SIG-M5 treated with dmso at 0.1 percent for 504 hours (cell line): ENCODE measurements around the gene RBMS1.

Source experiments
- DNase-seq: peaks from one replicate; lab custom pipeline; 2025; ENCODE audit not compliant: unreplicated experiment; lab: John Stamatoyannopoulos, UW

RBMS1 gene

GRCh38 chr2:160232905-160233475 is 260.6 kb downstream of the RBMS1 start:
- no peak for DNase-seq

DNA sequence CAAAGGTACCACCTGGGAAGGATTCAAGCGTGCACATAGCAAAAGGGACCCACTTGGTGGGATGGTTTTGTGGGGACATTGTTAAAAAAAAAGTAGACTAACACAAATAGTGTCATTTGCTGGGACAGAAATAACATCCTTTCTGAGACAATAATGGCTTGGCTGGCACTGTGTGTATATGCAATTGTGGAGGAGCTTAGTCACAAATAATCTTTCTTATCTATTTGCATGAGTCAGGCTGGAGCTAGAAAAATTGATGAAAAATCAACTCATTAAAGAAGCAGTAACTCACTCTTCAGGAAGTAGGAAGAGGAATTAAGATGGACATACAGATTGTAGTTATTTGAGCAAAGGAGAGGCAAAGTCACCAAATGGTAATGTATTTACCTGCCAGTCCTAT is 264.0 kb downstream of the RBMS1 start:
- peak; percentile 60 for DNase-seq

DNA sequence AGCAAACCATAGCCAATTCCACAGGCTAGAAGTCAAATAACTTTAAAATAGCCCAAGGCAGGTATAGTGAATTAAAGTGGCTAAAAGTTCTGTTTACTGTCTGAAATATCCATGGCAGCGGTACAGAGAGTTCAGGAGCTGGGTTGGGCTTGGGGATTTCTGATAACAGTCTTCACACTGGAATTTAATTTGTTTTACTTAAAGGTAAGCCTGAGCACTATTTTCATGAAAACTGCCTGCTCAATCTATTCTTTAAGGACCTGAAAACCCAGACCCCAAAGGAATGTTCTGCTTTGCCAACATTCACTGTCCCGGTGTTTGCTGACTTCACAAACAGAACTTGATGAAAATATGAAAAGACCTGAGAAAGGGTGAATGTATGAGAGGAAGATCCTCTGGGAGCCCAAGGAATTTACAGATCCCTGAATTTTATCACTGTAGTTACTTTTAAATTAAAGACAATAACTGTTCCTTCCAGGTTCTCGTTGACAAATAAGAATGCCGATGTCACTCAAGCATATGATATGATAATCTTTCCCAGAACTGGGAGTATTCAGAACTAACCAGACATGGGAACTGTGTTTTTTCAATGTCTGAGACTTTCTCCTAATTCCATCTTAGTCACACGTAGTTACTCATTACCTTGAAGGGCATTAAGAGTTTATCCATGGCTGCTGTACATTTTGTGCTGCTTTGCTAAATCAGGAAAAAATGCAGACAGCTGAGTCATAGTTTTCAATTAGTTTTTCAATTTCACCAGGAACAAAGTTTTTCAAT is 265.3 kb downstream of the RBMS1 start:
- peak; percentile 36 for DNase-seq

GRCh38 chr2:160227293-160227915 is 266.2 kb downstream of the RBMS1 start:
- DNase-seq, result peak; percentile 28

DNA sequence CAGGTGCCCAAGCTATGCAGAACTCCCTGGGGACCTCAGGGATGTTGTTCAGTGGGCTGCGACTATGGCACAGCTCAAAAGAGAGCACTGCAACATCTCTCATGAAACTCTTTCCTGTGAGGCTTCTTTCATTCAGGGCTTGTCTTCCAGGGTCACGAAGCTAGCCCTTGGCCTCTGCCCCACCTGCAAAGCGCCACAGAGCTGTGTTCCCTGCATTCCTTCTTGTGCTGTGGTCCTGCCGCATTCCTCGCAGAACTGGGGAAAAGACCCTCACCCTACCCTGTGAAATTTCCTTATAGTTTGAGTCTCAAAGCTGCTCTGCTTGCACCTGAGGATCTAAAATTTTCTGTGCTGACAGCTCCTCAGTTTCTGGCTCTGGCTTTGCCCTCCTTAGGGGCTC is 267.2 kb downstream of the RBMS1 start:
- DNase-seq, result no peak

DNA sequence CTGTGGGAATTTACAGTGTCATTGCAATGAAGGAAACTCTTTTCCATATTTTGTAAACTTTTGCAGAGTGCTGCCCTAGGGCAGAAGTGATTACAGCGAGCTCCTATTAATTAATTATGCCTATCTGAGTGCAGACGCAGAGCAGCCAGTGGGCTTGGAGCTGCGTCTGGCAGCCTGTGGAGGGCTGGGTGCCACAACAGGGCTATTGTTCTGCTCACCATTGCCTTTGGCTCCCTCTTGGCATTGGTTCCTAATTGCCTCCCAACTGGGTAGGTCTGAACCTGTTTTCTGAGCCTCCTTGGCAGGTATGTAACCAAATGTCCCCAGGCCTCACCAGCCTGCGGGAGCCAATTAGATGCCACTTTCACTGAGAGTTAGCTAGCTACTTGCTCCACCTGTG is 267.9 kb downstream of the RBMS1 start:
- DNase-seq, result no peak

DNA sequence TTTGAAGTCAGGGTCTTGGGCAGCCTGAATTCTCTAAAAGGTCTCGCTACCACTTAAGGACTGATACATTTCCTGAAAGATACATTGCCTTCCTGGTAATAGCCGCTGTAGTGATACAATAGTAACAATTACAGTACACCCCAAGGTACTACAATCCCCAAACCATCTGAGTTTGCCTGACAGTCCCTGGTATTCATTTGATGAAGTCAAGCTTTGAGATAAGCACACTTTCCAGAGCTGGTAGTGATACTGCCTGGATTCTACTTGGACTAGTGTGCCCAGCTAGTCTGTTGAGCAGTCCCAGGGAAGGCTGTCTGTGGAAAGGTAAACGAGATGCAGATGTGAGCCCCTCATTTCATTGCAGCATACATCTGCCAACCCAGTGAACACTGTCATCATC is 269.1 kb downstream of the RBMS1 start:
- DNase-seq, result no peak

- peak; percentile 18 for DNase-seq
These were observed 269.5 kb downstream of the RBMS1 start for GRCh38 chr2:160224060-160224459.

- no peak for DNase-seq
These were observed 270.0 kb downstream of the RBMS1 start for GRCh38 chr2:160223560-160223959.

DNA sequence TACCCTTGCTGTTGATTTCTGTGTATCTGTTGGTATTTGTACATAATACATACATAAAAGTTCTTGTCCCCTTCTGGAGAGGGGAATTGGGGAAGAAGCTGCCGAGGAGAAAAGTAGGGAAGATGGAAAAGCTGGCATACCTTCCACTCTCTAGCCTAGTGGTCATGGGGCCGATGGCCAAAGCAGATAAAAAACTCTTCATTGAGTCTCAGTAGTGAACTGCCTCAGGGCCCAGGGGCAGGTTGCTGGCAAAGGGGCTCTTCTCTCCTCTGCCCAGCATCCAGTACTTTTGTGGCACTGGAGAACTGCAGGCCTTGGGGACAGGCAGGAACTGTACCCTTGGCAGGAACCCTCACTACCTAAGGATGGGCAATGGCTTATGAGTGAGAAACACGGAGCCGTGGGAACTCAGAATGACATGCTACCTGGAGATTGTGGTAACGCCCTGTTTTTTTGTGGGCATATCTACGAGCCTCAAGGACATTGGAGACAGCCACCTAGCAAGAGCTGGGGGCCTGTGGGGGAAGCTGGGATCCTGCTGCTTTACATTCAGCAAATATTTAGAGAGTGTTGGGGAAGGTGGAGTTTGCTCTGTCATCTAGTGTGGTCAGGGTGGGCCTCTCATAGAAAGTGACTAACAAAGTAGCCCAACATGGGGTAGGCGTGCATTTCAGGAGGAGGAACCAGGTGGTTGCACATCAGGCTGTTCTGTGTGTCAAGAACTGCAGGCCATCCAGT is 270.9 kb downstream of the RBMS1 start:
- DNase-seq, result no peak
